Skin of body (tissue), 2 donors: Measurements from ENCODE around the gene COL4A5. TPM values are rescaled to one million over a fixed set of nuclear protein-coding genes. Genes with fewer than 3 reads are reported as not detected.

Experiments
- small RNA-seq: library from RNA; depleted of rRNA; stranded (forward); fragments of <200 nt; gene quantifications from one replicate; pipeline ENCODE3, GENCODE V24; 2014; ENCODE audit warnings: low replicate concordance
- total RNA-seq: library from RNA; depleted of rRNA; stranded (reverse); fragments of >200 nt; gene quantifications from one replicate; pipeline ENCODE4 v1.2.3, GENCODE V29; 2014

COL4A5 gene
- total RNA-seq, 1 donor from 2014 or later: 76.4 TPM

Small RNA genes within 50 kb of the gene (small RNA-seq; reads per million reads assigned to genes)
- not detected for gene RF00019

Other genes starting within 250 kb of the COL4A5 start
- gene COL4A6, start 1.4 kb upstream of the COL4A5 start, total RNA-seq: 7.3 TPM